HCT116 (cell line): ENCODE data around the gene CLK1. TPM values are rescaled to one million over a fixed set of nuclear protein-coding genes. Genes with fewer than 3 reads are reported as not detected.

Experiments
- ATAC-seq: fragments of 200-7000 bp; cut with Tn5 transposase; 2 replicates; pipeline ENCODE4 v1.9.1; 2020; ENCODE audit warnings: mild to moderate bottlenecking, moderate library complexity
- BruUV-seq: library from RNA; stranded (reverse); fragments of 400-500 nt; replicated peaks from 2 replicates; lab custom pipeline; 2021; lab: Mats Ljungman, UMichigan
- CTCF ChIA-PET: fragments of 300-600 bp; sonication (Branson Sonifier 250); formaldehyde crosslinking; loops from one replicate; lab custom pipeline; 2021; ENCODE audit warnings: antibody characterized with exemption; lab: Charles Lee
- POLR2A ChIA-PET: fragments of 300-600, 350-600 bp; sonication (Branson Sonifier 250); formaldehyde crosslinking; loops from one replicate; lab custom pipeline; 2021; ENCODE audit warnings: antibody characterized with exemption; lab: Charles Lee
- RAD21 ChIA-PET, 2 experiments: fragments of 300-600 bp; sonication (Branson Sonifier 250); formaldehyde crosslinking; loops; one replicate each; lab custom pipeline; 2023; ENCODE audit warnings: low total read pairs in 2 of 2; ENCODE audit not compliant: uncharacterized antibody in 2 of 2, unreplicated experiment in 2 of 2, low non-redundant PET in 1 of 2; lab: Charles Lee
- DNase-seq: peaks from one replicate; pipeline ENCODE4 v3.0.0-alpha.2; 2010; ENCODE audit warnings: low read depth, low spot score
- H2AFZ ChIP-seq: fragments of 200-600 bp; shearing (Covaris generic), sonication (generic); 2 replicates; pipeline ENCODE4 v1.6.1; 2017; ENCODE audit warnings: low read depth, mixed run types, mixed read lengths, antibody characterized with exemption, low read length; ENCODE audit not compliant: poor library complexity, severe bottlenecking
- H3K27ac ChIP-seq: 2 replicates; pipeline ENCODE4 v1.5.1; 2012; ENCODE audit warnings: low read depth, low read length
- H3K27me3 ChIP-seq: fragments of 200-600 bp; sonication (generic); 2 replicates; pipeline ENCODE4 v1.6.1; 2016; ENCODE audit warnings: mixed run types, low read length, mixed read lengths; ENCODE audit not compliant: insufficient read depth
- H3K36me3 ChIP-seq, 2 experiments: fragments of 200-500 bp in 1 of 2; fragments of 200-600 bp in 1 of 2; sonication (Bioruptor generic) in 1 of 2; sonication (generic) in 1 of 2; 2 replicates each; pipeline versions ENCODE4 v1.5.1 to v1.6.1; 2014 to 2016; ENCODE audit warnings: low read length in 2 of 2, inconsistent platforms in 1 of 2, mixed read lengths in 1 of 2, mixed run types in 1 of 2; ENCODE audit not compliant: insufficient read depth in 2 of 2, control insufficient read depth in 1 of 2
- H3K4me1 ChIP-seq, 2 experiments: fragments of 200-600 bp in 1 of 2; sonication (generic) in 1 of 2; 2 replicates each; pipeline versions ENCODE4 v1.5.1 to v1.6.1; 2012 to 2017; ENCODE audit warnings: low read length in 2 of 2, inconsistent platforms in 1 of 2, mild to moderate bottlenecking in 1 of 2, mixed read lengths in 1 of 2, mixed run types in 1 of 2, moderate library complexity in 1 of 2; ENCODE audit not compliant: insufficient read depth in 2 of 2, control insufficient read depth in 1 of 2
- H3K4me2 ChIP-seq: fragments of 200-600 bp; sonication (generic); 2 replicates; pipeline ENCODE4 v1.6.1; 2017; ENCODE audit warnings: mixed run types, low read length, mixed read lengths
- H3K4me3 ChIP-seq, 2 experiments: fragments of 200-600 bp in 1 of 2; sonication (generic) in 1 of 2; replicated peaks in 1 of 2; 2 replicates each; pipeline ENCODE4 v1.5.1; 2011 to 2016; ENCODE audit warnings: low read length in 2 of 2, control low read depth in 1 of 2, low read depth in 1 of 2, mild to moderate bottlenecking in 1 of 2, mixed read lengths in 1 of 2, mixed run types in 1 of 2
- H3K79me2 ChIP-seq: fragments of 200-600 bp; sonication (generic); 2 replicates; pipeline ENCODE4 v1.6.1; 2017; ENCODE audit warnings: mild to moderate bottlenecking, mixed run types, low read length, moderate library complexity, mixed read lengths; ENCODE audit not compliant: insufficient read depth
- H3K9ac ChIP-seq: fragments of 200-600 bp; sonication (generic); 2 replicates; pipeline ENCODE4 v1.6.1; 2016; ENCODE audit warnings: low read length, mixed read lengths
- H3K9me2 ChIP-seq: fragments of 200-600 bp; sonication (generic), shearing (Covaris generic); 2 replicates; pipeline ENCODE4 v1.6.1; 2017; ENCODE audit warnings: mixed run types, mild to moderate bottlenecking, moderate library complexity; ENCODE audit not compliant: insufficient read depth
- H3K9me3 ChIP-seq, 2 experiments: fragments of 200-500 bp in 1 of 2; fragments of 200-600 bp in 1 of 2; sonication (Bioruptor generic) in 1 of 2; sonication (generic) in 1 of 2; 2 replicates each; pipeline ENCODE4 v1.6.1; 2014 to 2017; ENCODE audit warnings: low read length in 2 of 2, mixed read lengths in 2 of 2, inconsistent platforms in 1 of 2, low read depth in 1 of 2, mild to moderate bottlenecking in 1 of 2, mixed run types in 1 of 2, moderate library complexity in 1 of 2; ENCODE audit not compliant: control insufficient read depth in 1 of 2, insufficient read depth in 1 of 2
- H4K20me1 ChIP-seq: fragments of 200-600 bp; sonication (generic), shearing (Covaris generic); 2 replicates; pipeline ENCODE4 v1.6.1; 2017; ENCODE audit warnings: mixed run types, mild to moderate bottlenecking, moderate library complexity; ENCODE audit not compliant: insufficient read depth
- ATF3 ChIP-seq: IDR thresholded peaks from 2 replicates; pipeline ENCODE4 v1.6.1; 2012
- CTCF ChIP-seq, 3 experiments: fragments of 200-600 bp in 1 of 3; sonication (generic) in 1 of 3; IDR thresholded peaks in 2 of 3; conservative IDR thresholded peaks in 1 of 3; 2 replicates each; pipeline ENCODE4 v1.5.1; 2012 to 2017; ENCODE audit warnings: low read depth in 2 of 3, low read length in 2 of 3, antibody characterized with exemption in 1 of 3, borderline replicate concordance in 1 of 3, control low read depth in 1 of 3, mild to moderate bottlenecking in 1 of 3, mixed read lengths in 1 of 3, mixed run types in 1 of 3, moderate library complexity in 1 of 3; ENCODE audit not compliant: insufficient read depth in 1 of 3
- EGR1 ChIP-seq: IDR thresholded peaks from 2 replicates; pipeline ENCODE4 v1.6.1; 2012; ENCODE audit warnings: low read depth
- ELF1 ChIP-seq: IDR thresholded peaks from 2 replicates; pipeline ENCODE4 v1.6.1; 2012; ENCODE audit warnings: low read depth, borderline replicate concordance
- FOSL1 ChIP-seq: IDR thresholded peaks from 2 replicates; pipeline ENCODE4 v1.6.1; 2012; ENCODE audit warnings: low read depth
- MAX ChIP-seq: IDR thresholded peaks from 2 replicates; pipeline ENCODE4 v1.6.1; 2012
- POLR2AphosphoS5 ChIP-seq: IDR thresholded peaks from 2 replicates; pipeline ENCODE4 v1.6.1; 2011; ENCODE audit warnings: mild to moderate bottlenecking, low read depth, low read length, moderate library complexity
- RAD21 ChIP-seq: IDR thresholded peaks from 2 replicates; pipeline ENCODE4 v1.6.1; 2012; ENCODE audit warnings: low read depth, mild to moderate bottlenecking
- SIN3A ChIP-seq: IDR thresholded peaks from 2 replicates; pipeline ENCODE4 v1.6.1; 2012; ENCODE audit warnings: low read depth
- SRF ChIP-seq: IDR thresholded peaks from 2 replicates; pipeline ENCODE4 v1.6.1; 2012; ENCODE audit warnings: low read depth
- TCF7L2 ChIP-seq: IDR thresholded peaks from 2 replicates; pipeline ENCODE4 v1.7.0; 2011; ENCODE audit warnings: borderline replicate concordance, inconsistent platforms; ENCODE audit not compliant: insufficient read depth, insufficient read length; ENCODE audit errors: extremely low read depth
- YY1 ChIP-seq: IDR thresholded peaks from 2 replicates; pipeline ENCODE4 v1.6.1; 2011; ENCODE audit warnings: low read length, low read depth, moderate library complexity, mild to moderate bottlenecking; ENCODE audit not compliant: insufficient replicate concordance; ENCODE audit errors: extremely low read depth
- ZBTB33 ChIP-seq: IDR thresholded peaks from 2 replicates; pipeline ENCODE4 v1.6.1; 2011; ENCODE audit warnings: mild to moderate bottlenecking, low read length, moderate library complexity; ENCODE audit not compliant: insufficient replicate concordance; ENCODE audit errors: extremely low read depth
- intact Hi-C: fragments of 100-400 bp; cut with micrococcal nuclease; formaldehyde crosslinking; loops from 2 replicates; pipeline ENCODE4 v1.10.0; 2022
- total RNA-seq: library from RNA; stranded (reverse); gene quantifications from one replicate; pipeline ENCODE4 v1.2.1, GENCODE V29; 2021; ENCODE audit not compliant: unreplicated experiment

CLK1 gene
- total RNA-seq, 1 experiment from 2014 or later: 49.1 TPM

GRCh38 chr2:200852605-200853004, 11.9 kb downstream of the CLK1 start (continued):
- TF ChIP-seq ATF3: no peak

GRCh38 chr2:200851398-200852248, 12.8 kb downstream of the CLK1 start:
- intact Hi-C loops: no loop called here
- H3K9me3 ChIP-seq: no peaks in the 10 kb centered on the region
- H3K9ac ChIP-seq: no peak overlapping the region
- no peaks in the 10 kb centered on the region for H3K9me2 ChIP-seq
- DNase-seq (no peak), ATAC-seq (no peak)
- H3K4me3 ChIP-seq: no peak overlapping the region
- no peak overlapping the region for H2AFZ ChIP-seq
- peaks cover 6% of the 10 kb centered on the region for H3K79me2 ChIP-seq
- H3K4me2 ChIP-seq: no peak overlapping the region
- RAD21 ChIA-PET: no interaction called here
- peaks cover 44 to 45% of the 10 kb centered on the region in 2 experiments for H3K36me3 ChIP-seq
- H3K4me1 ChIP-seq: no peaks in the 10 kb centered on the region
- POLR2A ChIA-PET: no interaction called here
- no peak overlapping the region for H3K27ac ChIP-seq
- 0 out of 2 replicates have a peak, but pooled peaks cover 4% of the 10 kb centered on the region for H4K20me1 ChIP-seq
- CTCF ChIA-PET: interaction anchor here (0.6 kb wide), 1 partner anchor 331 kb away, joined by 4 read pairs; no protein-coding TSS in a partner anchor
- no peak for TF ChIP-seq YY1
- no peak for TF ChIP-seq TCF7L2
- TF ChIP-seq POLR2AphosphoS5: no peak; the same call in 1 of the 2 replicates
- TF ChIP-seq ATF3: no peak
- no peak for TF ChIP-seq FOSL1
- TF ChIP-seq ELF1: no peak
- no peak for TF ChIP-seq EGR1
- no peak for TF ChIP-seq SRF
- TF ChIP-seq SIN3A: no peak
- no peak for TF ChIP-seq MAX
- no peak for TF ChIP-seq ZBTB33
- no peak for TF ChIP-seq CTCF (IDR thresholded peaks at IDR 0.05 in 2 of 3, conservative IDR thresholded peaks at IDR 0.05 in 1 of 3; ENCODE audit: borderline replicate concordance in 1 of 3, insufficient read depth in 1 of 3, low read depth in 2 of 3, low read length in 2 of 3)
- no peak for TF ChIP-seq RAD21
- no peaks in the 10 kb centered on the region for H3K27me3 ChIP-seq
- BruUV-seq: no TSS peak
